Stimulated activated naive CD8-positive, alpha-beta T cell treated with anti-CD3 and anti-CD28 coated beads, Interleukin-15, Interleukin-2, amounts not matched to agents 100 ng/mL and 50 ng/mL, for 24 hours (primary cell): Measurements from ENCODE around the gene MMP11.

Experiments used
- H3K27ac Mint-ChIP-seq: one replicate; pipeline ENCODE4 v1.8.0; 2021; ENCODE audit warnings: mild to moderate bottlenecking, mixed read lengths
- H3K27me3 Mint-ChIP-seq: one replicate; pipeline ENCODE4 v1.8.0; 2021; ENCODE audit warnings: mixed read lengths
- H3K36me3 Mint-ChIP-seq: one replicate; pipeline ENCODE4 v1.8.0; 2021; ENCODE audit warnings: low read depth, mixed read lengths
- H3K4me1 Mint-ChIP-seq: one replicate; pipeline ENCODE4 v1.8.0; 2021; ENCODE audit warnings: low read depth, mixed read lengths
- H3K4me3 Mint-ChIP-seq: one replicate; pipeline ENCODE4 v1.8.0; 2021; ENCODE audit warnings: mild to moderate bottlenecking, mixed read lengths
- H3K9me3 Mint-ChIP-seq: one replicate; pipeline ENCODE4 v1.8.0; 2021; ENCODE audit warnings: mixed read lengths

Gene MMP11

DNA sequence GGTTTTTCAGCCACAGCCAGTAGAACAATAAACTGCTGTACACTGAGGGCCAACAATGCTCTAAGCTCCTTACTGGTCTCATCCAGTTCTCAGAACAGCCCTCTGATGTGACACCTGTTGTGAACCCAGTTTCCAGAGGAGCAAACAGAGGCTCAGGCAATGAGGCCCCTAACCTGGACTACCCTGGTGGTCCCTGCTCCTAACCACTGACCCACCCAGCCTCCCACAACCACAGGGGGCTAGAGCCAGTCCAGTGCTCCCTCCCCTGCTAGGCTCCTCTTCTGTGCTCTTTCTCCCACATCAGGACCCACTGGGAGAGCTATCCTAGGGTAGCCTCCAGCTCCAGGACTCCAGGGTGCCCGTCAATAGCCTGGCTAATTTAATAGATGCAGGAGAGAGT, 10.1 kb downstream of the MMP11 start:
- no peak overlapping the region for H3K4me3 Mint-ChIP-seq
- no peaks in the 10 kb centered on the region for H3K9me3 Mint-ChIP-seq
- H3K36me3 Mint-ChIP-seq: no peaks in the 10 kb centered on the region
- H3K27me3 Mint-ChIP-seq: no peaks in the 10 kb centered on the region
- H3K27ac Mint-ChIP-seq: no peak overlapping the region
- peaks cover 16% of the 10 kb centered on the region for H3K4me1 Mint-ChIP-seq

- Mint-ChIP-seq H3K27ac (peak overlapping the region; percentile 81), H3K9me3 (no peaks in the 10 kb centered on the region), H3K36me3 (no peaks in the 10 kb centered on the region), H3K4me1 (peaks cover 23% of the 10 kb centered on the region), H3K27me3 (no peaks in the 10 kb centered on the region), H3K4me3 (no peak overlapping the region)
Measured at GRCh38 chr22:23783265-23784150, 10.9 kb downstream of the MMP11 start.

GRCh38 chr22:23784215-23784732, 11.6 kb downstream of the MMP11 start:
- Mint-ChIP-seq H3K27me3 (no peaks in the 10 kb centered on the region), H3K4me1 (peaks cover 31% of the 10 kb centered on the region), H3K9me3 (no peaks in the 10 kb centered on the region), H3K4me3 (no peak overlapping the region), H3K36me3 (peaks cover under 1% of the 10 kb centered on the region), H3K27ac (peak overlapping the region; percentile 81)

DNA sequence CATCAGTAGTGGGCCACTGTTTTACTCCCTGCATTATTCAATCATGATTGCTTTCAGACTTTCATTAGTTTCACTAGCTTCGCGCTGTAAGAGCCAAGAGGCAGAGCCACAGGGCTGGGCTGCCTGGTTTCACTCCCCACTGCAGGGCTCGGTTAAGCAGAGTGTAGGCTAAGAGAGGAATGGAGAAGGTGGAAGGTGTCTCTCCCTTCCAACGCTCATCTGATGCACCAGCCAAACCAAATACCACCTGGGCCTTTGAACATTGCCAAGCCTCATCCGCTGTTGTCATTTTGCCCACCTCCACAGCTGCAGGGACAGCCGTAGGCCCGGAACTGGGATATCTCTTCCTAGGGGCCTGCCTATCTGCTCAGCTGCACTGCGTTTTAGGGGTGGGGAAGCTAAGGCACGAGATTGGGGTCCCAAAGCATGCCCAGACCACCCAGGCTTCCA, 13.6 kb downstream of the MMP11 start:
- peaks cover 8% of the 10 kb centered on the region for H3K36me3 Mint-ChIP-seq
- peak overlapping the region; percentile 92 for H3K4me3 Mint-ChIP-seq
- H3K27ac Mint-ChIP-seq: peak overlapping the region; percentile 94
- no peaks in the 10 kb centered on the region for H3K27me3 Mint-ChIP-seq
- H3K9me3 Mint-ChIP-seq: no peaks in the 10 kb centered on the region
- peaks cover 38% of the 10 kb centered on the region for H3K4me1 Mint-ChIP-seq

- H3K4me3 Mint-ChIP-seq: peak within 1 kb of the TSS; percentile 92
- peaks cover 44% of the 10 kb centered on the region for H3K4me1 Mint-ChIP-seq
- H3K27me3 Mint-ChIP-seq: no peaks in the 10 kb centered on the region
- no peaks in the 10 kb centered on the region for H3K9me3 Mint-ChIP-seq
- H3K36me3 Mint-ChIP-seq: peaks cover 9% of the 10 kb centered on the region
- peak within 1 kb of the TSS; percentile 94 for H3K27ac Mint-ChIP-seq
Measured at GRCh38 chr22:23786752-23787599, 14.3 kb downstream of the MMP11 start, which contains the start of gene SMARCB1. Gene SMARCB1 (plus strand): TSS chr22:23786966. CDS start chr22:23787170, 204 bp downstream.

GRCh38 chr22:23787600-23787896, 14.9 kb downstream of the MMP11 start:
- H3K27ac Mint-ChIP-seq: peak overlapping the region; percentile 85
- H3K9me3 Mint-ChIP-seq: no peaks in the 10 kb centered on the region
- peaks cover 15% of the 10 kb centered on the region for H3K36me3 Mint-ChIP-seq
- no peaks in the 10 kb centered on the region for H3K27me3 Mint-ChIP-seq
- peak overlapping the region; percentile 92 for H3K4me3 Mint-ChIP-seq
- peaks cover 45% of the 10 kb centered on the region for H3K4me1 Mint-ChIP-seq

GRCh38 chr22:23787910-23788309, 15.3 kb downstream of the MMP11 start:
- H3K4me1 Mint-ChIP-seq: peaks cover 46% of the 10 kb centered on the region
- H3K4me3 Mint-ChIP-seq: peak overlapping the region; percentile 92
- peak overlapping the region; percentile 85 for H3K27ac Mint-ChIP-seq
- no peaks in the 10 kb centered on the region for H3K9me3 Mint-ChIP-seq
- H3K36me3 Mint-ChIP-seq: peaks cover 18% of the 10 kb centered on the region
- H3K27me3 Mint-ChIP-seq: no peaks in the 10 kb centered on the region

DNA sequence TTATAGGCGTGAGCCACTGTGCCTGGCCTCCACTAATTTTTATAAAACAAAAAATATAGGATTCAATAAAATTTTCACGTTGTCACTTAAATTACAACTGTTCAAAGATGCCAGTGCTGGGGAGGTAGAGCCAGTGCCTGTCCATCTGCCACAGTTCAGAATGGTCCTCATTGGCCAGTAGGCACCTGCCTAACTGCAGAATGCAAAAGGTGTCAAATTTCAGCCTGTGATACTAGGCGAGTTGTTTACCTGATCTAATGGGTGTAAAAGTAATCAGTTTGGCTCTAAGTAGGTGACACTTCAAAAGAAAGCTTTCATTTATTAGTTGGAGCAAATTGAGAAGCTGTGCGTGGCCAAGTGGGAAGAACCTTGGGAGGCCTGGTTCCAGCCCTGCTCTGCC, 16.5 kb downstream of the MMP11 start:
- Mint-ChIP-seq H3K36me3 (peaks cover 24% of the 10 kb centered on the region), H3K4me3 (peak overlapping the region; percentile 8), H3K27me3 (no peaks in the 10 kb centered on the region), H3K27ac (no peak overlapping the region), H3K9me3 (no peaks in the 10 kb centered on the region), H3K4me1 (peaks cover 46% of the 10 kb centered on the region)

DNA sequence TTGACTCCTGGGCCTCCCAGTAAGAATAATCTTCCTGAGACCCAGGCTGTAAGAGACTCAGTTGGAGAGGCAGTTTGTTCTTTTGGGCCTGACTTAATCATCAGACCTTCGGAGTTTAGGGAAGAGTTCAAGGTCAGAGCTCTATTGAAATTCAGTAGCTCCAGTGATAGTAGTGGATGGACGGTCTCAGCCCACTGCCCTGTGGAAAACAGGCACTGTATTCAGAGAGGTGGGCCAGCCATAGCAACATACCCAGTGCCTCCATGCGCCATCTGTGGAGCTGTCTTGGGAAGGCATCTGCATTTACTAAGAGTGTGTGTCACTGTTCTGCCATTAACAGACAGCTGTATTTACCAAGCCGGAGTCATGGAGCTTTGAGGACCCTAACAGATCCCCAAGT, 17.0 kb downstream of the MMP11 start:
- peaks cover 41% of the 10 kb centered on the region for H3K4me1 Mint-ChIP-seq
- no peaks in the 10 kb centered on the region for H3K27me3 Mint-ChIP-seq
- H3K36me3 Mint-ChIP-seq: peaks cover 24% of the 10 kb centered on the region

GRCh38 chr22:23790819-23791737, 18.4 kb downstream of the MMP11 start:
- Mint-ChIP-seq H3K36me3 (peaks cover 31% of the 10 kb centered on the region), H3K4me1 (peaks cover 40% of the 10 kb centered on the region), H3K4me3 (no peak overlapping the region), H3K9me3 (no peaks in the 10 kb centered on the region), H3K27me3 (no peaks in the 10 kb centered on the region), H3K27ac (no peak overlapping the region)

More for the DNA sequence above, 17.0 kb downstream of the MMP11 start:
- Mint-ChIP-seq H3K4me3 (peak overlapping the region; percentile 8), H3K27ac (no peak overlapping the region), H3K9me3 (no peaks in the 10 kb centered on the region)

DNA sequence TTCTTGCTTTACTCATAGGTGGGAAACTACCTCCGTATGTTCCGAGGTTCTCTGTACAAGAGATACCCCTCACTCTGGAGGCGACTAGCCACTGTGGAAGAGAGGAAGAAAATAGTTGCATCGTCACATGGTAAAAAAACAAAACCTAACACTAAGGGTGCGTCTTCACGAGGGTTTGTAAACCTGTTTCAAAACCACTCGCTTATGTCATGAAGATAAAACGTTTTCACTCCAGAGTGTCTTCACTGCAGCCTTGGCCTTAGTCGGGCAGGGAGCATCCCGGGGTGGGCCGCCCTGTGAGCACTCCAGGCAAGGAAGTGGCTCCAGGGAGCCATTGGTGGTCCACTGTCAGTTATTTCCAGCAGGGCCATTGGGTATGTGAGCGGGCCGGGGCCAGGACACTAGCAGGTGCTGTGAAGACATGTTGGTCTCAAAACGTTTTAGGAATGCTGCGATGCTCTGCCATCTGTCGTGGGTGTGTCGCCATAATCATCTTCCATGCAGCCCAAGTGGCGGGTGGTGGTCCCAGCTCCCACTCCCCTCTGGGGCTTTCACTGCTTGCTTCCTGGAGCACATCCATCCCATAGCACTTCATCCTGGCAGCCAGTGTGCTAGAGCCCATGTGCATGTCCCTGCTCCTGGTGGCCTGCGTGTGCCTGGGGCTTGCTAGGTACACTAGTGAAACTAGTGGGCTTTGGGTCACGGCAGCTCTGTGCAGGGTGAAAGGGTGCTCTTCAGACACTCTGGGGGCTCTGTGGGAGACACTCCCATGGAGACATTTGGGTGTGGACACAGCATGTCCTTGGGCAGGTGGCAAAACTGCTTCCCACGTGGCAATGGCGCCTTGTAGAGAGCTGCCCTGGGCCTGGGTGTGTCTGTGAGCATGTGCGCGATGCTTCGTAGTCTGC, 19.3 kb downstream of the MMP11 start:
- Mint-ChIP-seq H3K9me3 (no peaks in the 10 kb centered on the region), H3K4me1 (peaks cover 33% of the 10 kb centered on the region), H3K27me3 (no peaks in the 10 kb centered on the region), H3K27ac (no peak overlapping the region), H3K36me3 (peaks cover 38% of the 10 kb centered on the region), H3K4me3 (no peak overlapping the region)

DNA sequence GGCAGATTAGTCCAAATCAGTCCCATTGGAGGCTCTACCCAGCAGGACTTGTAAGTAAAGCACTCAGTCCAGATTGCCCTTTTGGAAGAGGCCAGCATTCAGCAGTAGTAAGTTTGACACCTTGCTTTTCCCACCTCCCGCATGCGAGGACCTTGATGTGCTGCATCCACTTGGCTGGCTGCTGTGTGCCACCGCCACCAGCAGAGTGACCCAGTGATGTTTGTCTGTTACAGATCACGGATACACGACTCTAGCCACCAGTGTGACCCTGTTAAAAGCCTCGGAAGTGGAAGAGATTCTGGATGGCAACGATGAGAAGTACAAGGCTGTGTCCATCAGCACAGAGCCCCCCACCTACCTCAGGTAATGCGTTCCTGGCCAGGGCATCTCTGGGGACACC, 20.7 kb downstream of the MMP11 start:
- Mint-ChIP-seq H3K4me3 (no peak overlapping the region), H3K4me1 (peaks cover 25% of the 10 kb centered on the region), H3K36me3 (peaks cover 45% of the 10 kb centered on the region), H3K9me3 (no peaks in the 10 kb centered on the region), H3K27ac (no peak overlapping the region), H3K27me3 (no peaks in the 10 kb centered on the region)

GRCh38 chr22:23796461-23796860, 23.8 kb downstream of the MMP11 start:
- H3K27me3 Mint-ChIP-seq: no peaks in the 10 kb centered on the region

More at GRCh38 chr22:23796461-23796860, 23.8 kb downstream of the MMP11 start:
- Mint-ChIP-seq H3K27ac (no peak overlapping the region), H3K9me3 (no peaks in the 10 kb centered on the region), H3K4me1 (peaks cover 18% of the 10 kb centered on the region), H3K4me3 (no peak overlapping the region), H3K36me3 (peaks cover 57% of the 10 kb centered on the region)
